Stimulated activated naive CD8-positive, alpha-beta T cell treated with anti-CD3 and anti-CD28 coated beads, Interleukin-15, amount 100 ng/mL, for 72 hours (primary cell): ENCODE data around the gene ORC6.
A peak's percentile ranks its signal among the peaks of the same experiment; 100 is the strongest.

ENCODE experiments used
- ATAC-seq: fragments of 150-1000 bp; cut with Tn5 transposase; 2 replicates; pipeline ENCODE4 v1.10.0; 2021; ENCODE audit warnings: mild to moderate bottlenecking, moderate library complexity
- DNase-seq, 2 donors: peaks; one replicate each; pipeline ENCODE4 v3.0.0; 2021 to 2022
- H3K27ac Mint-ChIP-seq, 2 donors: one replicate each; pipeline ENCODE4 v1.8.0; 2022; ENCODE audit warnings: mild to moderate bottlenecking in 2 of 2, mixed read lengths in 2 of 2, moderate library complexity in 2 of 2
- H3K27me3 Mint-ChIP-seq: one replicate; pipeline ENCODE4 v1.8.0; 2022; ENCODE audit warnings: mixed read lengths
- H3K4me1 Mint-ChIP-seq: one replicate; pipeline ENCODE4 v1.8.0; 2022; ENCODE audit warnings: mild to moderate bottlenecking, mixed read lengths
- H3K4me3 Mint-ChIP-seq, 2 donors: one replicate each; pipeline ENCODE4 v1.8.0; 2022; ENCODE audit warnings: mild to moderate bottlenecking in 2 of 2, mixed read lengths in 2 of 2, moderate library complexity in 1 of 2
- H3K9me3 Mint-ChIP-seq, 2 donors: one replicate each; pipeline ENCODE4 v1.8.0; 2022; ENCODE audit warnings: mixed read lengths in 2 of 2

The ORC6 gene

GRCh38 chr16:46717692-46718091 is 28.2 kb downstream of the ORC6 start:
- no peak for ATAC-seq
- H3K9me3 Mint-ChIP-seq: no peaks in the 10 kb centered on the region
- H3K27me3 Mint-ChIP-seq: no peaks in the 10 kb centered on the region
- no peak for DNase-seq
- no peak overlapping the region for H3K4me3 Mint-ChIP-seq
- no peak overlapping the region for H3K27ac Mint-ChIP-seq
- H3K4me1 Mint-ChIP-seq: no peaks in the 10 kb centered on the region

- Mint-ChIP-seq H3K9me3 (no peaks in the 10 kb centered on the region), H3K27me3 (no peaks in the 10 kb centered on the region), H3K27ac (no peak overlapping the region), H3K4me1 (no peaks in the 10 kb centered on the region), H3K4me3 (no peak overlapping the region)
- DNase-seq (no peak), ATAC-seq (no peak)
These were observed 28.8 kb downstream of the ORC6 start for GRCh38 chr16:46718214-46718613.

- ATAC-seq (no peak), DNase-seq (no peak)
- Mint-ChIP-seq H3K9me3 (no peaks in the 10 kb centered on the region), H3K4me3 (no peak overlapping the region), H3K27me3 (no peaks in the 10 kb centered on the region), H3K27ac (no peak overlapping the region), H3K4me1 (no peaks in the 10 kb centered on the region)
These were observed 30.1 kb downstream of the ORC6 start for GRCh38 chr16:46719528-46719927.

GRCh38 chr16:46720619-46721018 is 31.2 kb downstream of the ORC6 start:
- DNase-seq: no peak
- no peaks in the 10 kb centered on the region for H3K4me1 Mint-ChIP-seq
- peaks cover 0 to under 1% of the 10 kb centered on the region in 2 donors for H3K9me3 Mint-ChIP-seq
- no peak for ATAC-seq
- H3K27me3 Mint-ChIP-seq: no peaks in the 10 kb centered on the region
- H3K4me3 Mint-ChIP-seq: no peak overlapping the region
- H3K27ac Mint-ChIP-seq: peak overlapping the region in 1 of 2 donors; percentile 84

- no peak for ATAC-seq
These were observed 32.4 kb downstream of the ORC6 start for GRCh38 chr16:46721885-46722284.

GRCh38 chr16:46727184-46727583 is 37.7 kb downstream of the ORC6 start:
- Mint-ChIP-seq H3K9me3 (peaks cover 0 to 10% of the 10 kb centered on the region in 2 donors), H3K4me3 (no peak overlapping the region), H3K4me1 (no peaks in the 10 kb centered on the region), H3K27ac (no peak overlapping the region), H3K27me3 (no peaks in the 10 kb centered on the region)
- DNase-seq (no peak), ATAC-seq (no peak)

More at GRCh38 chr16:46721885-46722284, 32.4 kb downstream of the ORC6 start:
- peaks cover 0 to 10% of the 10 kb centered on the region in 2 donors for H3K9me3 Mint-ChIP-seq
- H3K27me3 Mint-ChIP-seq: no peaks in the 10 kb centered on the region
- no peak for DNase-seq
- no peak overlapping the region for H3K27ac Mint-ChIP-seq
- H3K4me3 Mint-ChIP-seq: no peak overlapping the region
- H3K4me1 Mint-ChIP-seq: no peaks in the 10 kb centered on the region

- no peak overlapping the region for H3K27ac Mint-ChIP-seq
- DNase-seq: no peak
- no peaks in the 10 kb centered on the region for H3K27me3 Mint-ChIP-seq
- H3K4me3 Mint-ChIP-seq: no peak overlapping the region
- no peaks in the 10 kb centered on the region for H3K4me1 Mint-ChIP-seq
- peaks cover 0 to 10% of the 10 kb centered on the region in 2 donors for H3K9me3 Mint-ChIP-seq
- ATAC-seq: no peak
These were observed 38.2 kb downstream of the ORC6 start for GRCh38 chr16:46727630-46728029.

- no peaks in the 10 kb centered on the region for H3K4me1 Mint-ChIP-seq
- H3K4me3 Mint-ChIP-seq: no peak overlapping the region
- peaks cover 0 to 10% of the 10 kb centered on the region in 2 donors for H3K9me3 Mint-ChIP-seq
- ATAC-seq (no peak), DNase-seq (no peak)
- peak overlapping the region in 1 of 2 donors; percentile 74 for H3K27ac Mint-ChIP-seq
- no peaks in the 10 kb centered on the region for H3K27me3 Mint-ChIP-seq
These were observed 39.3 kb downstream of the ORC6 start for GRCh38 chr16:46728806-46729205.

- DNase-seq (no peak), ATAC-seq (peak; percentile 16)
- H3K27ac Mint-ChIP-seq: peak overlapping the region in 1 of 2 donors; percentile 74
- peaks cover 0 to 10% of the 10 kb centered on the region in 2 donors for H3K9me3 Mint-ChIP-seq
- no peak overlapping the region for H3K4me3 Mint-ChIP-seq
- H3K4me1 Mint-ChIP-seq: no peaks in the 10 kb centered on the region
- H3K27me3 Mint-ChIP-seq: no peaks in the 10 kb centered on the region
These were observed 40.0 kb downstream of the ORC6 start for GRCh38 chr16:46729326-46729995.

- no peaks in the 10 kb centered on the region for H3K27me3 Mint-ChIP-seq
- no peak overlapping the region for H3K27ac Mint-ChIP-seq
- ATAC-seq (peak; percentile 40), DNase-seq (no peak)
- no peaks in the 10 kb centered on the region for H3K4me1 Mint-ChIP-seq
- peaks cover 0 to 10% of the 10 kb centered on the region in 2 donors for H3K9me3 Mint-ChIP-seq
- no peak overlapping the region for H3K4me3 Mint-ChIP-seq
These were observed 40.7 kb downstream of the ORC6 start for GRCh38 chr16:46730126-46730525.

GRCh38 chr16:46730801-46731690 is 41.6 kb downstream of the ORC6 start:
- Mint-ChIP-seq H3K27ac (peak overlapping the region; percentile 8 to 76), H3K27me3 (no peaks in the 10 kb centered on the region), H3K4me1 (no peaks in the 10 kb centered on the region), H3K9me3 (peaks cover 0 to 6% of the 10 kb centered on the region in 2 donors), H3K4me3 (no peak overlapping the region)
- ATAC-seq (no peak), DNase-seq (no peak)

- Mint-ChIP-seq H3K4me1 (no peaks in the 10 kb centered on the region), H3K4me3 (no peak overlapping the region), H3K27me3 (no peaks in the 10 kb centered on the region), H3K27ac (peak overlapping the region in 1 of 2 donors; percentile 59), H3K9me3 (no peaks in the 10 kb centered on the region)
- no peak for DNase-seq
- no peak for ATAC-seq
These were observed 42.5 kb downstream of the ORC6 start for GRCh38 chr16:46731691-46732555.

- no peaks in the 10 kb centered on the region for H3K4me1 Mint-ChIP-seq
- no peak overlapping the region for H3K27ac Mint-ChIP-seq
- DNase-seq: no peak
These were observed 43.1 kb downstream of the ORC6 start for GRCh38 chr16:46732561-46732960.

GRCh38 chr16:46733319-46733830 is 43.9 kb downstream of the ORC6 start:
- Mint-ChIP-seq H3K27ac (peak overlapping the region in 1 of 2 donors; percentile 59), H3K27me3 (no peaks in the 10 kb centered on the region), H3K4me3 (no peak overlapping the region), H3K9me3 (no peaks in the 10 kb centered on the region), H3K4me1 (no peaks in the 10 kb centered on the region)
- ATAC-seq (no peak), DNase-seq (no peak)

More at GRCh38 chr16:46732561-46732960, 43.1 kb downstream of the ORC6 start:
- no peak for ATAC-seq
- no peaks in the 10 kb centered on the region for H3K9me3 Mint-ChIP-seq
- H3K4me3 Mint-ChIP-seq: no peak overlapping the region
- no peaks in the 10 kb centered on the region for H3K27me3 Mint-ChIP-seq

- no peaks in the 10 kb centered on the region for H3K27me3 Mint-ChIP-seq
- no peak overlapping the region for H3K4me3 Mint-ChIP-seq
- no peak overlapping the region for H3K27ac Mint-ChIP-seq
- no peaks in the 10 kb centered on the region for H3K9me3 Mint-ChIP-seq
- DNase-seq (no peak), ATAC-seq (no peak)
- no peaks in the 10 kb centered on the region for H3K4me1 Mint-ChIP-seq
These were observed 47.2 kb downstream of the ORC6 start for GRCh38 chr16:46736695-46737094.
